DND-41 (cell line): ENCODE measurements around the gene CARD16.

Source experiments
- ATAC-seq: fragments of 200-7000 bp; cut with Tn5 transposase; 3 replicates; pipeline ENCODE4 v1.9.1; 2021; ENCODE audit warnings: low read depth; ENCODE audit not compliant: insufficient read depth
- DNase-seq: peaks from one replicate; pipeline ENCODE4 v3.0.0-alpha.2; 2020
- H2AFZ ChIP-seq: 2 replicates; pipeline ENCODE4 v1.6.0; 2012; ENCODE audit warnings: low read depth, low read length
- H3K27ac ChIP-seq: 2 replicates; pipeline ENCODE4 v1.5.1; 2012; ENCODE audit warnings: low read length, inconsistent platforms
- H3K27me3 ChIP-seq: fragments of 200-600 bp; sonication (generic); 2 replicates; pipeline ENCODE4 v1.6.0; 2012; ENCODE audit warnings: low read length, mild to moderate bottlenecking, inconsistent platforms; ENCODE audit not compliant: insufficient read depth, poor library complexity
- H3K36me3 ChIP-seq: 2 replicates; pipeline ENCODE4 v1.5.1; 2012; ENCODE audit warnings: low read length, inconsistent platforms; ENCODE audit not compliant: insufficient read depth
- H3K4me1 ChIP-seq: 2 replicates; pipeline ENCODE4 v1.5.1; 2012; ENCODE audit warnings: mild to moderate bottlenecking, low read length; ENCODE audit not compliant: insufficient read depth
- H3K4me2 ChIP-seq: 2 replicates; pipeline ENCODE4 v1.6.0; 2012; ENCODE audit warnings: mild to moderate bottlenecking, moderate library complexity, low read length, inconsistent platforms; ENCODE audit not compliant: insufficient read depth
- H3K4me3 ChIP-seq, 2 experiments: fragments of 200-600 bp in 1 of 2; shearing (Covaris generic) in 1 of 2; 2 replicates each; pipeline ENCODE4 v1.5.1; 2012 to 2016; ENCODE audit warnings: inconsistent platforms in 2 of 2, low read length in 2 of 2, mild to moderate bottlenecking in 2 of 2, low read depth in 1 of 2, moderate library complexity in 1 of 2
- H3K79me2 ChIP-seq: 2 replicates; pipeline ENCODE4 v1.6.0; 2012; ENCODE audit warnings: low read length, inconsistent platforms; ENCODE audit not compliant: insufficient read depth
- H3K9ac ChIP-seq: 2 replicates; pipeline ENCODE4 v1.6.0; 2012; ENCODE audit warnings: low read depth, mild to moderate bottlenecking, inconsistent platforms, low read length, moderate library complexity
- H3K9me3 ChIP-seq: 2 replicates; pipeline ENCODE4 v1.5.1; 2012; ENCODE audit warnings: low read length, moderate library complexity, mild to moderate bottlenecking, inconsistent platforms; ENCODE audit not compliant: insufficient read depth, severe bottlenecking
- H4K20me1 ChIP-seq: 2 replicates; pipeline ENCODE4 v1.6.0; 2012; ENCODE audit warnings: low read length; ENCODE audit not compliant: insufficient read depth
- EZH2 ChIP-seq: IDR thresholded peaks from 3 replicates; pipeline ENCODE4 v1.6.1; 2012; ENCODE audit warnings: borderline replicate concordance, low read depth, mild to moderate bottlenecking, moderate library complexity, low read length, inconsistent platforms; ENCODE audit not compliant: severe bottlenecking
- TF ChIP-seq, protein P1 (sequence below): IDR thresholded peaks from 2 replicates; pipeline ENCODE4 v1.5.1; 2012; ENCODE audit warnings: borderline replicate concordance, low read length, moderate library complexity, mild to moderate bottlenecking; ENCODE audit not compliant: poor library complexity, severe bottlenecking; ENCODE audit errors: extremely low read depth

CARD16 gene

GRCh38 chr11:105057432-105057831, 12.3 kb upstream of the CARD16 start:
- no peaks in the 10 kb centered on the region for H3K9me3 ChIP-seq
- no peak overlapping the region for H3K27ac ChIP-seq
- peaks cover 4% of the 10 kb centered on the region for H3K4me1 ChIP-seq
- H3K9ac ChIP-seq, result no peak overlapping the region
- DNase-seq (no peak), ATAC-seq (no peak)
- H3K79me2 ChIP-seq, result no peaks in the 10 kb centered on the region
- no peak overlapping the region for H3K4me2 ChIP-seq
- no peaks in the 10 kb centered on the region for H3K36me3 ChIP-seq
- H4K20me1 ChIP-seq, result no peaks in the 10 kb centered on the region
- no peak overlapping the region for H3K4me3 ChIP-seq
- H3K27me3 ChIP-seq, result no peaks in the 10 kb centered on the region
- H2AFZ ChIP-seq, result no peak overlapping the region
- TF ChIP-seq EZH2, result no peak
- TF ChIP-seq, protein P1, sequence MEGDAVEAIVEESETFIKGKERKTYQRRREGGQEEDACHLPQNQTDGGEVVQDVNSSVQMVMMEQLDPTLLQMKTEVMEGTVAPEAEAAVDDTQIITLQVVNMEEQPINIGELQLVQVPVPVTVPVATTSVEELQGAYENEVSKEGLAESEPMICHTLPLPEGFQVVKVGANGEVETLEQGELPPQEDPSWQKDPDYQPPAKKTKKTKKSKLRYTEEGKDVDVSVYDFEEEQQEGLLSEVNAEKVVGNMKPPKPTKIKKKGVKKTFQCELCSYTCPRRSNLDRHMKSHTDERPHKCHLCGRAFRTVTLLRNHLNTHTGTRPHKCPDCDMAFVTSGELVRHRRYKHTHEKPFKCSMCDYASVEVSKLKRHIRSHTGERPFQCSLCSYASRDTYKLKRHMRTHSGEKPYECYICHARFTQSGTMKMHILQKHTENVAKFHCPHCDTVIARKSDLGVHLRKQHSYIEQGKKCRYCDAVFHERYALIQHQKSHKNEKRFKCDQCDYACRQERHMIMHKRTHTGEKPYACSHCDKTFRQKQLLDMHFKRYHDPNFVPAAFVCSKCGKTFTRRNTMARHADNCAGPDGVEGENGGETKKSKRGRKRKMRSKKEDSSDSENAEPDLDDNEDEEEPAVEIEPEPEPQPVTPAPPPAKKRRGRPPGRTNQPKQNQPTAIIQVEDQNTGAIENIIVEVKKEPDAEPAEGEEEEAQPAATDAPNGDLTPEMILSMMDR, result no peak

- no peaks in the 10 kb centered on the region for H3K27me3 ChIP-seq
- no peak for ATAC-seq
- DNase-seq, result no peak
- no peak overlapping the region for H3K27ac ChIP-seq
- no peaks in the 10 kb centered on the region for H3K36me3 ChIP-seq
- no peak for TF ChIP-seq EZH2
- TF ChIP-seq, protein P1, result no peak
- H3K4me3 ChIP-seq, result no peak overlapping the region
- no peak overlapping the region for H3K4me2 ChIP-seq
- no peaks in the 10 kb centered on the region for H3K79me2 ChIP-seq
- no peaks in the 10 kb centered on the region for H4K20me1 ChIP-seq
- peaks cover 7% of the 10 kb centered on the region for H3K4me1 ChIP-seq
- no peaks in the 10 kb centered on the region for H3K9me3 ChIP-seq
- no peak overlapping the region for H2AFZ ChIP-seq
- no peak overlapping the region for H3K9ac ChIP-seq
Observed at GRCh38 chr11:105056446-105056845, 11.3 kb upstream of the CARD16 start.

DNA sequence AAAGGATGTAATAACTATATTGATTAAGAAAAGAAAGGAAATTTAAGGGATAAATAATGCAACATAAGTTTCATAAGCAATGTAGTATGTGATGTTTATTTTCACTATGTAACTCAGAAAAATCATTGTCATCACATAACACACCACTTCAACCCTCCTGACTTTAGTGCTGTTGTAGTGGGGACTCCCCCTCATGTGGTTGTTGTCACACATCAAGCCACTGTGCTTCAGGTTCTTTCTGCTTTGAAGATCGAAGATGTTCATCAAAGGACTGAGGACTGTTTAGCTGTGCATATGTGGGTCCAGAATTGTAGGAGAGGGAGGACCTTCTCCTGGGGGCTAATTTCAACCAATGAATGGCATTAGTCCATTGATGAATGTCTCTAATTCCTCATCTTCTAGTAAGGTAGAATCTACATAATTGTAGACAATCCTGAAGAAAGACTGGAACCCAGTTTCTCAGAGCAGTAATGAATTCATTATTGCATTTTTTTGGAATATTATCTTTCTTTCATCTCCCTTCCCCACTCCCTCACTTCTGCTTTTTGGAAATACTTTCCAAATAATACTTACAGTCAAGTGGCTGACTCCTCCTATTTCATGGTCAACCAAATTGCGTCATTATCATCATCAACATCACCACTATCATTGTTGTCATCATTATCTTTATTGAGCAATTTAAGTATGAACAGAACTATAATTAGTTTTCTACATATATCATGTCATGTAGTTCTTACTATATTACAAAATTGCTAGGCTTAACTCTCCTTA, 9.8 kb upstream of the CARD16 start:
- Histone ChIP-seq H3K4me2 (no peak overlapping the region), H3K36me3 (no peaks in the 10 kb centered on the region), H4K20me1 (no peaks in the 10 kb centered on the region), H3K27ac (no peak overlapping the region), H3K27me3 (no peaks in the 10 kb centered on the region), H2AFZ (no peak overlapping the region), H3K9ac (no peak overlapping the region), H3K79me2 (no peaks in the 10 kb centered on the region), H3K4me1 (peaks cover 7% of the 10 kb centered on the region), H3K9me3 (no peaks in the 10 kb centered on the region), H3K4me3 (no peak overlapping the region)
- DNase-seq, result no peak
- TF ChIP-seq, protein P1, result no peak
- TF ChIP-seq EZH2, result no peak
- 0 out of 3 replicates have a peak, but pooled peaks have one; percentile 27 for ATAC-seq
